HFFc6 (cell line): Measurements from ENCODE around the gene ZNF629. TPM values are rescaled to one million over a fixed set of nuclear protein-coding genes. Genes with fewer than 3 reads are reported as not detected.

ENCODE experiments used
- DNase-seq: peaks from one replicate; pipeline ENCODE4 v3.0.0-alpha.2; 2018
- H3K27ac Mint-ChIP-seq: 2 replicates; pipeline ENCODE4 v1.8.0; 2020; ENCODE audit warnings: mild to moderate bottlenecking, mixed read lengths
- H3K27me3 Mint-ChIP-seq: 2 replicates; pipeline ENCODE4 v1.8.0; 2021; ENCODE audit warnings: mild to moderate bottlenecking, moderate library complexity, mixed read lengths; ENCODE audit not compliant: insufficient read depth
- H3K36me3 Mint-ChIP-seq: 2 replicates; pipeline ENCODE4 v1.8.0; 2021; ENCODE audit warnings: low read depth, mixed read lengths
- H3K4me1 Mint-ChIP-seq: 2 replicates; pipeline ENCODE4 v1.8.0; 2020; ENCODE audit warnings: low read depth, mixed read lengths
- H3K4me3 Mint-ChIP-seq: 2 replicates; pipeline ENCODE4 v1.8.0; 2020; ENCODE audit warnings: mild to moderate bottlenecking, moderate library complexity, mixed read lengths
- H3K9me3 Mint-ChIP-seq: 2 replicates; pipeline ENCODE4 v1.8.0; 2020; ENCODE audit warnings: mild to moderate bottlenecking, mixed read lengths
- total RNA-seq, 6 experiments: library from RNA; stranded (reverse); fragmentation: NEBNext Ultra II Directional; extraction: Animal tissue kit (Norgen Biotek cat#: 25700); gene quantifications; 2 replicates in 1 of 6; 3 replicates in 5 of 6; pipeline ENCODE4 v1.2.3, GENCODE V29; 2021
- TF ChIP-seq, protein P1 (sequence below): fragments of 200-600 bp; sonication (generic); IDR thresholded peaks from 2 replicates; pipeline ENCODE4 v1.5.0; 2021; ENCODE audit warnings: antibody characterized with exemption, mild to moderate bottlenecking

ZNF629 gene
- total RNA-seq, 6 experiments from 2014 or later, result 19.4 to 21.8 (median 21.0) TPM

GRCh38 chr16:30736995-30737793 lies 49.8 kb downstream of the ZNF629 start:
- H3K27ac Mint-ChIP-seq, result peak overlapping the region; percentile 3; the same call in 1 of the 2 replicates
- H3K4me3 Mint-ChIP-seq, result no peak overlapping the region
- no peaks in the 10 kb centered on the region for H3K9me3 Mint-ChIP-seq

GRCh38 chr16:30731411-30731810 lies 55.6 kb downstream of the ZNF629 start:
- peaks cover 28% of the 10 kb centered on the region for H3K36me3 Mint-ChIP-seq
- TF ChIP-seq, protein P1, sequence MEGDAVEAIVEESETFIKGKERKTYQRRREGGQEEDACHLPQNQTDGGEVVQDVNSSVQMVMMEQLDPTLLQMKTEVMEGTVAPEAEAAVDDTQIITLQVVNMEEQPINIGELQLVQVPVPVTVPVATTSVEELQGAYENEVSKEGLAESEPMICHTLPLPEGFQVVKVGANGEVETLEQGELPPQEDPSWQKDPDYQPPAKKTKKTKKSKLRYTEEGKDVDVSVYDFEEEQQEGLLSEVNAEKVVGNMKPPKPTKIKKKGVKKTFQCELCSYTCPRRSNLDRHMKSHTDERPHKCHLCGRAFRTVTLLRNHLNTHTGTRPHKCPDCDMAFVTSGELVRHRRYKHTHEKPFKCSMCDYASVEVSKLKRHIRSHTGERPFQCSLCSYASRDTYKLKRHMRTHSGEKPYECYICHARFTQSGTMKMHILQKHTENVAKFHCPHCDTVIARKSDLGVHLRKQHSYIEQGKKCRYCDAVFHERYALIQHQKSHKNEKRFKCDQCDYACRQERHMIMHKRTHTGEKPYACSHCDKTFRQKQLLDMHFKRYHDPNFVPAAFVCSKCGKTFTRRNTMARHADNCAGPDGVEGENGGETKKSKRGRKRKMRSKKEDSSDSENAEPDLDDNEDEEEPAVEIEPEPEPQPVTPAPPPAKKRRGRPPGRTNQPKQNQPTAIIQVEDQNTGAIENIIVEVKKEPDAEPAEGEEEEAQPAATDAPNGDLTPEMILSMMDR, result no peak
- no peak overlapping the region for H3K27ac Mint-ChIP-seq
- H3K4me3 Mint-ChIP-seq, result no peak overlapping the region
- DNase-seq, result no peak
- no peaks in the 10 kb centered on the region; the same call in 1 of the 2 replicates for H3K27me3 Mint-ChIP-seq
- H3K4me1 Mint-ChIP-seq, result no peaks in the 10 kb centered on the region
- H3K9me3 Mint-ChIP-seq, result no peaks in the 10 kb centered on the region

More at GRCh38 chr16:30736995-30737793, 49.8 kb downstream of the ZNF629 start:
- peaks cover 8% of the 10 kb centered on the region for H3K27me3 Mint-ChIP-seq
- H3K36me3 Mint-ChIP-seq, result peaks cover 36% of the 10 kb centered on the region
- TF ChIP-seq, protein P1, result no peak
- H3K4me1 Mint-ChIP-seq, result peaks cover 24% of the 10 kb centered on the region
- no peak for DNase-seq

- Mint-ChIP-seq H3K36me3 (peaks cover 40% of the 10 kb centered on the region), H3K27me3 (no peaks in the 10 kb centered on the region; the same call in 1 of the 2 replicates), H3K9me3 (no peaks in the 10 kb centered on the region), H3K4me3 (no peak overlapping the region), H3K4me1 (no peaks in the 10 kb centered on the region), H3K27ac (no peak overlapping the region)
- TF ChIP-seq, protein P1, result no peak
- no peak for DNase-seq
Measured at GRCh38 chr16:30728899-30729672, 57.9 kb downstream of the ZNF629 start.

Other genes with a start within 250 kb of the ZNF629 start
- gene ZNF764, start 228.8 kb downstream of the ZNF629 start, total RNA-seq, result 1 to 10 TPM; 5.1 to 6.8 (median 5.7) TPM
- 10 to 100 TPM in 1 of 6 experiments, 1 to 10 TPM in 5; 5.9 to 10.4 (median 7.6) TPM for gene ZNF688, start 215.5 kb downstream of the ZNF629 start, total RNA-seq
- 10 to 100 TPM in 3 of 6 experiments, 1 to 10 TPM in 3; 7.3 to 12.2 (median 10.1) TPM for gene ZNF785, start 201.5 kb downstream of the ZNF629 start, total RNA-seq
- 1 to 10 TPM; 6.9 to 8.7 (median 7.5) TPM for gene ZNF689, start 176.8 kb downstream of the ZNF629 start, total RNA-seq
- gene PRR14, start 136.2 kb downstream of the ZNF629 start, total RNA-seq, result 10 to 100 TPM; 26.8 to 34.6 (median 29.8) TPM
- gene FBRS, start 128.8 kb downstream of the ZNF629 start, total RNA-seq, result 10 to 100 TPM; 54.1 to 72.1 (median 64.5) TPM
- 10 to 100 TPM; 43.4 to 48.1 (median 45.9) TPM for gene SRCAP, start 88.0 kb downstream of the ZNF629 start, total RNA-seq
- 10 to 100 TPM; 26.6 to 31.0 (median 27.7) TPM for gene PHKG2, start 38.8 kb downstream of the ZNF629 start, total RNA-seq
- gene CFAP119, start 25.1 kb downstream of the ZNF629 start, total RNA-seq, result 1 to 10 TPM; 4.3 to 7.6 (median 5.1) TPM
- 100 to 1,000 TPM in 5 of 6 experiments, 10 to 100 TPM in 1; 98.2 to 120 (median 104) TPM for gene RNF40, start 24.9 kb downstream of the ZNF629 start, total RNA-seq
- 10 to 100 TPM; 42.7 to 52.7 (median 48.4) TPM for gene BCL7C, start 106.9 kb upstream of the ZNF629 start, total RNA-seq
- 10 to 100 TPM; 12.0 to 16.3 (median 14.0) TPM for gene CTF1, start 109.4 kb upstream of the ZNF629 start, total RNA-seq
- gene FBXL19, start 136.4 kb upstream of the ZNF629 start, total RNA-seq, result 10 to 100 TPM; 21.9 to 25.8 (median 23.4) TPM
- 10 to 100 TPM; 15.2 to 26.2 (median 18.4) TPM for gene ORAI3, start 161.9 kb upstream of the ZNF629 start, total RNA-seq
- gene SETD1A, start 170.5 kb upstream of the ZNF629 start, total RNA-seq, result 10 to 100 TPM; 13.4 to 15.8 (median 14.4) TPM
- gene HSD3B7, start 198.0 kb upstream of the ZNF629 start, total RNA-seq, result 10 to 100 TPM; 15.1 to 24.6 (median 18.6) TPM
- gene STX1B, start 223.4 kb upstream of the ZNF629 start, total RNA-seq, result 1 to 10 TPM; 6.7 to 9.9 (median 7.1) TPM
- 10 to 100 TPM; 56.3 to 71.2 (median 64.2) TPM for gene STX4, start 246.4 kb upstream of the ZNF629 start, total RNA-seq